Iris pigment epithelial cell (primary cell): Measurements from ENCODE around the gene EXOSC7.
"Not testable (repeated sequence)": the region's sequence is repeated elsewhere in the genome, so short reads cannot be mapped to it uniquely, and the experiment has no call there.

Experiments used
- DNase-seq: peaks from one replicate; pipeline ENCODE4 v3.0.0-alpha.2; 2011; ENCODE audit warnings: low read depth

EXOSC7 gene

GRCh38 chr3:44962621-44963393 lies 13.2 kb upstream of the EXOSC7 start:
- no peak for DNase-seq

DNA sequence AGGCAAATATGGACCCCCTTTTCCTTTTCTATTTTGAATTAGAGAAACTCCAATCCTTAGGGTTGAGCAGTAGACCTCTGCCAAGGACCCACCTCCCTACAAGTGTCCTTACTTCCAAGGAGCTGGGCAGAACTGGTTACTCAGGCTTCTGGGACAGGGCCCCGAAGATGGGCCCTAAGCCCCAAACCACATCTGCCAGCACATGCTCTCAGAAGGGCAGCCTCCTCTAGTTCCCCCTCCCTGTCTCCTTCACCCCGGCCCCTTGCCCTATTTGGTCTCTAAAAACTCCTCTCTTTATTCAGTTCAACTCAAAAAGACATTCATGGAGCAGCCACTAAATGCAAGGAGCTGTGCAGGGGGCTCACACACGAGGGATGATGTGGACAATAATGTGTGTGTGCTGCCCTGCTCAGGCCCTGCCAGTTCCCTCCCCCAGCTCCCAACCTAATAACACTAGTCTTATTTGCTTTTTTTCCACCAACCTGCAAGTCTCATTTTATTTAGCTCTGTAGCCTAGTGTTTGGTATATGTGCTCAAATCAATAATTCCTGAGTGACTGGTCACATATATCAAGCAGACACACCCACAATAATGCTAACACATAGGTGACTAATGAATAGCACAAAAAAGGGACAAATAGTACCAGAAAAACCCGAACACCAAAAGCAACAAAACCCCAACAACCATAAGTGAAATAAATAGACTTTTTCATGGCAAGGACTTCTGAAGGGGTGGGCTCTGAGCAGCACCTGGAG lies 12.3 kb upstream of the EXOSC7 start:
- no peak for DNase-seq

- DNase-seq, result no peak
Measured at GRCh38 chr3:44965165-44965564, 10.9 kb upstream of the EXOSC7 start.

DNA sequence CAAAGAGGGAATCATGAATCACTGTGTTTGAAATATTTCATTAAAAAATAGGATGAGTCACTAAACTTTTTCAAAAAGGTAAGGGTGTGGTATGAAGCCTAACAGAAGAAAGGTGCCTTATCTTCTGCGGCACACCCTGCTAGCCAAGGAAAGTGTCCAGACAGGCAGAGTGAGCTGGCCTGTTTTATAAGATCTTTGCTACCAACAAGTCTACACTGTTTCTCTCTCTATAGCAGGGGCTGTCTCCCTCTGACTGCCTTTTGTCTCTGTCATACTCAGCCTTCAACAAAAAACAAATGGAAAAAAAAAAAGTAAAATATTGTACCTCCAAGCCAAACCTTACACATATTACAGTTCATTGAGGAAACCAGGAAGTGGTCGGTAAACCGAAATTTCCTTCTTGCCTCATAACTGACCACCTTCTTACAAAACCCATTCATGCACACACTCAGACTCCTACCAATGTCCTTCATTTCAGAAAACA lies 9.2 kb upstream of the EXOSC7 start:
- no peak for DNase-seq

DNA sequence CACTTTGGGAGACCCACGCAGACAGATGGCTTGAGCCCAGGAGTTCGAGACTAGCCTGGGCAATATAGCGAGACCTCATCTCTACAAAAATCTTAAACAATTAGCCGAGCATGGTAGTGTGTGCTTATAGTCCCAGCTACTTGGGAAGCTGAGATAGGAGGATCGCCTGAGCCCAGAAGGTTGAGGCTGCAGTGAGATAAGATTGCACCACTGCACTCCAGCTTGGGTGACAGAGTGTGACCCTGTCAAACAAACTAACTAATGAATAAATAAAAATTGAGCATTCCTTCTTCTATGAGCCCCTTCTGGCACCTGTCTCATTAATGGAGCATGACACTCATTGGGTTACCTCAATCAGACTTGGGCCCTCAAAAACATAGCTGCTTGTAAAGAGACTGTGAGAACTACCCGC lies 7.6 kb upstream of the EXOSC7 start:
- DNase-seq, result no peak

DNA sequence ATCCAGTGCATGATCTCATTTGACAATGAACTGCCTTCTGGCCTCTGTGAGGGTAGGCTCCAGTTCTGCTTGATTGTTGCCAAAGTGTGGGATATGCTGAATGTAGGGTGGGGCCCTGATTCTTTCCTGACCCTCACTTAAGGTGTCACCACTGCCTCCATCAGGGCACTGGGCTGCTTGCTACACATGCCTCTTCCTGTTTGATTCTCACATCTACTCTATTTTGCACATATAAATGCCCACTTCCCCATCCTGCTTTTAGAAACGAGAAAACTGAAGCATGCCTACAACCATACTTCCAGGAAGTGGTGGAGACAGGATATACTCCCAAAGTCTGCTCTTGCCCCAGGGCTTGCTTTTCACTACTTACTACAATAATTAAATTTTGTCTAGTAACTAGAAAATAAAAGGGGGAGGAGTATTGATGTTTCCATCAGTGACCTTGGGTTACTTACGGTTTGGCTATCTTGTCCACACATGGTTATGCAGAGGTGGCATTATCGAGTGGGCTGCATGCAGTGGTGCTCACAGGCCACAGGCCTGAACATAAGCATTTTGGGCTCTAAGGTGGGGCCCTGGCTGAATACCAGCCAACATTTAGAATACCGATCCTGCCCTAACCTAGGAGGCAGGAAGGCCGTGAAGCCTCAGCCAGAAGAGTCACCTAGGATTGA lies 6.8 kb upstream of the EXOSC7 start:
- DNase-seq, result no peak

DNA sequence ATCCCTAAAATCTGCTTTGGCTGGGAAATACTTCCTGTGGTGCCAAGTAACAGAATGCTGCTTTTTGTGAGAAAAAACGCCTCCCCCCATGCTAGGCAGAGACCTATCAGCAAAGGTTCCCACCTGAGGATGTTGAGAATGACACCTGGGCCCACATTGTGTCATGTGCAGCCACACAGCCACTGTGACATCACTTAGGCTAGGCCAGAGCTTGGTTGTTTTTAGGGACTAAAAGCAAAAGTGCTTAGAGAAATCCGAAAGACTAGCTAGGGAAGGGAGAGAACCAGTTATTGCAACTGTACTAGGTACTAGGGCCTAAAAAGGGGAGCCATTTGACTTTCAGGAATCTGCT lies 6.2 kb upstream of the EXOSC7 start:
- no peak for DNase-seq

- no peak for DNase-seq
Measured at GRCh38 chr3:44970926-44971490, 5.0 kb upstream of the EXOSC7 start.

DNA sequence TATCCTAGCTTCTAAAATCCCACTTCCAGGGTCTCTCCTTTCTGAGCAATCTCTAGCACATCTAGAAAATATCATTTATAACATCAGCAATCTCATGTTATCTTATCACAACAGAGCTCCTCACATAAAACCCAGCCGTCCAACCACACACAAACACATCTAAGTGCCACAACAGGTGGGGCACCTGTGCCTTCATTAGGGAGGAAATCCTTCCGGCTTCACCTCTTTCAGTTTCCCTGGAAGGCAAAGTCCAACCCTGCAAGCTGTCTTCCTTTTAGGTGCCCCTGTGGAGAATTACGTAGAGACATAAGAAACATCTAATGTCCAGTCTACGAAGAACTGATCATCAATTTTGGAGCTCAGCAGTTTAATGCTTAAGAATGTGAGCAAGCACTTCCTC lies 1.6 kb upstream of the EXOSC7 start:
- DNase-seq, result no peak

DNA sequence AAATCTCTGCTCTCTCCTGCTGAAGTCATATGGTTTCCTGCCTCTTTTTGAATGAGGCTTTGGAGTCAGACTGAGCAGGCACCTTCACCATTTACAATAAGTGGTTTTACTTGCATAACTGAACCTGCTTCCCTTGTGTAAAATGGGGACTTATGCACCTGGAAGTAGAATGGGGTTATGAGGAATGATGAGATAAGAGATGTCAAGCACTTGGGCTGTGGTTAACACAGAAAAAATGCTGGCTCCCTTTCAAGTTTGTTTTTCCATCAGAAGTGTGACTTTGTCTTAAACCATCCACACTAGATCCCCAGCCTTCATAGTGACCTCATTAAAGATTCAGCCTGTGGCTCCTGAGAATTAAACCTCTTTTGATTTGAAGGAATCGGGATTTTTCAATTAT lies 5.2 kb downstream of the EXOSC7 start:
- peak; percentile 70 for DNase-seq

- no peak for DNase-seq
Measured at GRCh38 chr3:44981751-44982150, 5.7 kb downstream of the EXOSC7 start.

DNA sequence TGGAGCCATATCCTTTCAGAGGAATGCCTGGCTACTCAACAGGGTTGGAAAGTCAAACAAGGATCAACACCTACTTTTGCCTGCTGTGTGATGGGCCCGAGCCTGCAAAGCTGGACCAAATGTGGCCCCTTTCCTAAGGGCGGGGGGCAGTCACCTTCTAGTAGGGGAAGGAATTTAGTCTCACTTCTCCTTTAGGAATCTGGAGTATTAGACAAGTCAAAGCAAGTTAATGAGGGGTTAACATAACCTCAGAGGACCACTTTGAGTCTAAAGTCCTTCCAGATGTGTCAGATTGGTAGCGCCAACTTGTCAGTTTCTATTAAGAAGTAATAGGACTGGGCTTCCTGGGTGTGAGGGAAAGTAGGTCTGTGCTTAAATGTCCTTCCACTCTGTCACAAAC lies 6.8 kb downstream of the EXOSC7 start:
- no peak for DNase-seq

DNA sequence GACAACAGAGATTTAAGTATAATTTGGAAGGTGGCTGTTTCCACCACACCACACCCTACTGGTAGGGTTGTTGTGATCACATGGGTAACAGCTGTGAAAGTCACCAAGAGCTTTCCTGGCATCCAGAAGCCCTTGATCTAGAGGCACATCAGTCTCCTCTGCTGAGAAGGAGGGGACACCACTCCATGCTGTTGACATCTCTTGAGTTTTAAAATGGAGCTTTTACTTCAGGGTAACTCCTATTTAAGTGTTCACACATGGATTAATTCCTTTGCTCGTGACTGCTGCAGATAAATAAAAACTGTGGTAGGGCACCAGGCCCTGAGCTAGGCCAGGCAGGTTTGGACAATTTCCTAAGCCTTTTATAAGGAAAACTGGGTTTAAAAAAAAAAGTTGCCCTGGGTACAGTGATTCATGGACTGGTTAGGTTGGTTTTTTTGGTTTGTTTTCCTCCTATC lies 7.5 kb downstream of the EXOSC7 start:
- no peak for DNase-seq

DNA sequence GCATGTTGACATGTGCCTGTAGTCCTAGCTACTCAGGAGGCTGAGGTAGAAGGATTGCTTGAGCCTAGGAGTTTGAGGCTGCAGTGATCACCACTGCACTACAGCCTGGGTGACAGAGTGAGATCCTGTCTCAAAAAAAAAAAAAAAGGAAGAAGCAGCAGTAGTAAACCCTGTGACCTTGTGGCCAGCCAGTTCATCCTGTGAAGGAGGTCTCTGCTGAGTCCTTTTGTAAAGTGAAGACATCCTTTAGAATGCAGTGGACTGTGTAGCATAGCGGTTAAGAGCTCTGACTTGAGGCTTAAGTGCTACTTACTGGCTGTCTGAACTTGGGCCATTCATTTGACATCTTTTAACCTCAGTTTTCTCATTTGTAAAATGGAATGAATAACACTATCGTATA lies 8.3 kb downstream of the EXOSC7 start:
- DNase-seq, result peak; percentile 24

GRCh38 chr3:44986330-44986729 lies 10.3 kb downstream of the EXOSC7 start:
- DNase-seq, result not testable (repeated sequence)

GRCh38 chr3:44987332-44987731 lies 11.3 kb downstream of the EXOSC7 start:
- DNase-seq, result no peak

- DNase-seq, result no peak
Measured at GRCh38 chr3:44988073-44988472, 12.0 kb downstream of the EXOSC7 start.

DNA sequence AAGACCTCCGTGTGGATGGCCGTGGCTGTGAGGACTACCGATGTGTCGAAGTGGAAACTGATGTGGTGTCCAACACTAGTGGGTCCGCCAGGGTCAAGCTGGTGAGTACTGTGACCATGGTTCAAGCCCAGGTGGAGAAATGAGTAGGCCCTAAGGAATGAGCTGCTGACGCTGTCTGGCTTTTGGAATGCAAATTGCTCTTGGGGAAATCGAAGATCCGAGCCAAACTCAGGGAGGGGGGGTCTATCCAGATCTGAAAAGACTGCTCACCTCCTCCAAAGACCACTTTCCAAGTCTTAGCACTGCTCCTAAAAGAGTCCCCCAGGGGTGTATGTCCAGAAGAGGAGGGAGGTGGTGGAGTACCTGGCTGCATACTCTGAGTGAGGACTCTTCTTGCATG lies 13.1 kb downstream of the EXOSC7 start:
- no peak for DNase-seq

GRCh38 chr3:44989636-44990373 lies 13.8 kb downstream of the EXOSC7 start:
- no peak for DNase-seq

DNA sequence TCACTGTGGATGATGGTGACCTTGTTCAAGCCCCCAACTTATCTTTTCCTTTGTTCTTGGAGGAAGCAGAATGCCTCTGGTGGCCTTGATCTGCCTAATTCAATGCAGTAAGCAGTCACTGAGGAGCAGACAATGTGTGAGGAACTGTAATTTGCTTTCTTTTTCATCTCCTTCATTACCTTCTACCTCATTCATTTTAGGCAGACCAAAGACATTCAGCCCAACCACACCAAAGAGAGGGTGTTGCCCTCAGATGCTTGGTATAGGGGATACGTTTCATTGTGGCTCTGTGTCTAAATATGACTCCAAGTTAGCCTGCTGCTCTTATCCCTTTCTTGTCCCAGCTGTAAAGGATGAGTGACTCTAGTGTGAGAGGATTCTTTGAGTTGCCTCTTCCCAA lies 15.3 kb downstream of the EXOSC7 start:
- no peak for DNase-seq

GRCh38 chr3:44992555-44993470 lies 16.8 kb downstream of the EXOSC7 start:
- DNase-seq, result no peak
